WTC11 (cell line): ENCODE data around the gene SGPL1. TPM values are rescaled to one million over a fixed set of nuclear protein-coding genes. Genes with fewer than 3 reads are reported as not detected.

Experiments
- ATAC-seq: fragments of 200-7000 bp; cut with Tn5 transposase; 2 replicates; pipeline ENCODE4 v1.10.0; 2021; ENCODE audit warnings: mild to moderate bottlenecking, moderate library complexity
- CTCF ChIA-PET: fragments of 300-600 bp; sonication (Branson Sonifier 250); formaldehyde crosslinking; loops from one replicate; lab custom pipeline; 2021; ENCODE audit warnings: antibody characterized with exemption; lab: Charles Lee
- POLR2A ChIA-PET: fragments of 350-600 bp; sonication (Branson Sonifier 250); formaldehyde crosslinking; loops from one replicate; lab custom pipeline; 2021; ENCODE audit warnings: antibody characterized with exemption; lab: Charles Lee
- DNase-seq: peaks from one replicate; pipeline ENCODE4 v3.0.0; 2021; ENCODE audit warnings: low spot score
- H3K27ac Mint-ChIP-seq: 2 replicates; pipeline ENCODE4 v1.8.0; 2021; ENCODE audit warnings: mixed read lengths
- H3K27me3 Mint-ChIP-seq: 2 replicates; pipeline ENCODE4 v1.8.0; 2021; ENCODE audit warnings: low read depth, mild to moderate bottlenecking, moderate library complexity, mixed read lengths
- H3K36me3 Mint-ChIP-seq: 2 replicates; pipeline ENCODE4 v1.8.0; 2021; ENCODE audit warnings: mixed read lengths
- H3K4me1 Mint-ChIP-seq: 2 replicates; pipeline ENCODE4 v1.8.0; 2022; ENCODE audit warnings: mixed read lengths
- H3K4me3 Mint-ChIP-seq: 2 replicates; pipeline ENCODE4 v1.8.0; 2021; ENCODE audit warnings: mild to moderate bottlenecking, moderate library complexity, mixed read lengths
- H3K9me3 Mint-ChIP-seq: 2 replicates; pipeline ENCODE4 v1.8.0; 2021; ENCODE audit warnings: mixed read lengths
- CBFB ChIP-seq: sonication (generic); formaldehyde crosslinking; IDR thresholded peaks from 2 replicates; pipeline ENCODE4 v1.8.1; 2022; ENCODE audit warnings: mild to moderate bottlenecking, low read depth, missing genetic modification reagents
- ELF4 ChIP-seq: sonication (generic); formaldehyde crosslinking; IDR thresholded peaks from 2 replicates; pipeline ENCODE4 v1.8.1; 2022; ENCODE audit warnings: low read depth, mild to moderate bottlenecking, moderate library complexity, missing genetic modification reagents
- ETV6 ChIP-seq: sonication (generic); formaldehyde crosslinking; IDR thresholded peaks from 2 replicates; pipeline ENCODE4 v1.8.1; 2022; ENCODE audit warnings: mild to moderate bottlenecking, missing genetic modification reagents
- KAT7 ChIP-seq: sonication (generic); formaldehyde crosslinking; IDR thresholded peaks from 2 replicates; pipeline ENCODE4 v1.8.1; 2023; ENCODE audit warnings: missing genetic modification reagents, mild to moderate bottlenecking, borderline replicate concordance
- NFATC4 ChIP-seq: fragments of 250-450 bp; sonication (Bioruptor Pico); IDR thresholded peaks from 2 replicates; pipeline ENCODE4 v1.9.0; 2021; ENCODE audit warnings: mild to moderate bottlenecking
- NR2C2 ChIP-seq: sonication (generic); formaldehyde crosslinking; IDR thresholded peaks from 2 replicates; pipeline ENCODE4 v1.8.0; 2022; ENCODE audit warnings: mild to moderate bottlenecking, missing genetic modification reagents
- NR3C1 ChIP-seq: sonication (generic); formaldehyde crosslinking; conservative IDR thresholded peaks from 2 replicates; pipeline ENCODE4 v1.8.1; 2023; ENCODE audit warnings: low read depth, mild to moderate bottlenecking, missing genetic modification reagents
- OVOL2 ChIP-seq: fragments of 250-450 bp; sonication (Bioruptor Pico); IDR thresholded peaks from 2 replicates; pipeline ENCODE4 v1.9.0; 2021; ENCODE audit warnings: mild to moderate bottlenecking, borderline replicate concordance
- SOX15 ChIP-seq: fragments of 250-450 bp; sonication (Bioruptor Pico); IDR thresholded peaks from 2 replicates; pipeline ENCODE4 v1.9.0; 2021; ENCODE audit warnings: mild to moderate bottlenecking
- TEAD4 ChIP-seq: sonication (generic); formaldehyde crosslinking; IDR thresholded peaks from 2 replicates; pipeline ENCODE4 v1.8.0; 2022; ENCODE audit warnings: mild to moderate bottlenecking, missing genetic modification reagents
- USF2 ChIP-seq: sonication (generic); formaldehyde crosslinking; IDR thresholded peaks from 2 replicates; pipeline ENCODE4 v1.8.1; 2023; ENCODE audit warnings: mild to moderate bottlenecking, missing genetic modification reagents, moderate library complexity
- ZBTB21 ChIP-seq: sonication (generic); formaldehyde crosslinking; IDR thresholded peaks from 2 replicates; pipeline ENCODE4 v1.8.1; 2023; ENCODE audit warnings: mild to moderate bottlenecking, missing genetic modification reagents, borderline replicate concordance
- ZBTB43 ChIP-seq: sonication (generic); formaldehyde crosslinking; IDR thresholded peaks from 2 replicates; pipeline ENCODE4 v1.8.1; 2023; ENCODE audit warnings: mild to moderate bottlenecking, missing genetic modification reagents
- ZNF232 ChIP-seq: sonication (generic); formaldehyde crosslinking; IDR thresholded peaks from 2 replicates; pipeline ENCODE4 v1.8.0; 2022; ENCODE audit warnings: mild to moderate bottlenecking, missing genetic modification reagents
- total RNA-seq: library from RNA; stranded (reverse); gene quantifications from 3 replicates; pipeline ENCODE4 v1.2.3, GENCODE V29; 2021
- TF ChIP-seq, protein P1 (sequence below): sonication (generic); formaldehyde crosslinking; conservative IDR thresholded peaks from 2 replicates; pipeline ENCODE4 v1.8.1; 2023; ENCODE audit warnings: mild to moderate bottlenecking, low read depth, missing genetic modification reagents, moderate library complexity
- TF ChIP-seq, protein P2 (sequence below): sonication (generic); formaldehyde crosslinking; IDR thresholded peaks from 2 replicates; pipeline ENCODE4 v1.8.0; 2023; ENCODE audit warnings: missing genetic modification reagents
- TF ChIP-seq, protein P3 (sequence below): sonication (generic); formaldehyde crosslinking; IDR thresholded peaks from 2 replicates; pipeline ENCODE4 v1.8.0; 2022; ENCODE audit warnings: mild to moderate bottlenecking, missing genetic modification reagents
- TF ChIP-seq, protein P4 (sequence below): sonication (generic); formaldehyde crosslinking; IDR thresholded peaks from 2 replicates; pipeline ENCODE4 v1.8.1; 2022; ENCODE audit warnings: mild to moderate bottlenecking, missing genetic modification reagents, moderate library complexity, borderline replicate concordance
- TF ChIP-seq, protein P5 (sequence below): fragments of 250-450 bp; sonication (Bioruptor Pico); IDR thresholded peaks from 2 replicates; pipeline ENCODE4 v1.8.0; 2021; ENCODE audit warnings: mild to moderate bottlenecking
- TF ChIP-seq, protein P6 (sequence below): fragments of 250-450 bp; sonication (Bioruptor Pico); IDR thresholded peaks from 2 replicates; pipeline ENCODE4 v2.1.2; 2022; ENCODE audit warnings: mild to moderate bottlenecking, moderate library complexity

Gene SGPL1
- total RNA-seq, 1 experiment from 2014 or later, result 44.6 TPM

DNA sequence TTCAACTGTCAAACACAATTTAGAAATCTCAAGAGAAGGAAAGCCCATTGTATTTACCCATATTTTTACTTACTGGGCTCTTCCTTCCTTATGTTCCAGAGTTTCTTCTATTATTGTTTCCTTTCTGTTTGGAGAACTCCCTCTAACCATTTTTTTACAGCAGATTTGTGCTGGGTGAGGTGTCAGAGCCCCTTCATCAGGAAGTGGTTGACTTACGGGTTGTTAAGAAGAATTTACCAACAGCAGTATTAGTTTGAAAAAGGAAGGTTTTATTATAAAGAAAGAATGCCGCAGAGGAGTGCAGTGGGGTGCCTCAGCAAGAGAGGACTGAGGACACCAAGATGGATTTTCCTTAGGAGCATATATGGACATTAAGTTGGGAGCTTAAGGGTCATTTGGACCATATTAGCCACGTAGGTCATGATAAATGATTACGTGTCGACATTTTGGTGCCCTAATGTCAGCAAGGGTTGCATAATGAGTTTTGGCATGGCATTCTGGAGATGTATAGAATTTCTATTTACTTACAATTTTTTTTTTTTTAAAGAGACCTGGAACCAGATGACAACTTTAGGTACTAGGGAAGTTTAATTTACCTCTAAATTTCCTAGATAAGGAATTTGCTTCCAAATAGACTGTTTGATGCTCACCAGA, 24.2 kb upstream of the SGPL1 start:
- Mint-ChIP-seq H3K27ac (no peak overlapping the region), H3K27me3 (no peaks in the 10 kb centered on the region; the same call in 1 of the 2 replicates), H3K36me3 (no peaks in the 10 kb centered on the region), H3K9me3 (peaks cover 2% of the 10 kb centered on the region), H3K4me3 (no peak overlapping the region)
- DNase-seq (no peak), ATAC-seq (no peak)
- POLR2A ChIA-PET, result no interaction called here
- no peak for TF ChIP-seq USF2 (CRISPR knock-in tag)
- TF ChIP-seq CBFB (CRISPR knock-in tag), result no peak
- no peak for TF ChIP-seq ZNF232 (CRISPR knock-in tag)
- TF ChIP-seq, protein P1, sequence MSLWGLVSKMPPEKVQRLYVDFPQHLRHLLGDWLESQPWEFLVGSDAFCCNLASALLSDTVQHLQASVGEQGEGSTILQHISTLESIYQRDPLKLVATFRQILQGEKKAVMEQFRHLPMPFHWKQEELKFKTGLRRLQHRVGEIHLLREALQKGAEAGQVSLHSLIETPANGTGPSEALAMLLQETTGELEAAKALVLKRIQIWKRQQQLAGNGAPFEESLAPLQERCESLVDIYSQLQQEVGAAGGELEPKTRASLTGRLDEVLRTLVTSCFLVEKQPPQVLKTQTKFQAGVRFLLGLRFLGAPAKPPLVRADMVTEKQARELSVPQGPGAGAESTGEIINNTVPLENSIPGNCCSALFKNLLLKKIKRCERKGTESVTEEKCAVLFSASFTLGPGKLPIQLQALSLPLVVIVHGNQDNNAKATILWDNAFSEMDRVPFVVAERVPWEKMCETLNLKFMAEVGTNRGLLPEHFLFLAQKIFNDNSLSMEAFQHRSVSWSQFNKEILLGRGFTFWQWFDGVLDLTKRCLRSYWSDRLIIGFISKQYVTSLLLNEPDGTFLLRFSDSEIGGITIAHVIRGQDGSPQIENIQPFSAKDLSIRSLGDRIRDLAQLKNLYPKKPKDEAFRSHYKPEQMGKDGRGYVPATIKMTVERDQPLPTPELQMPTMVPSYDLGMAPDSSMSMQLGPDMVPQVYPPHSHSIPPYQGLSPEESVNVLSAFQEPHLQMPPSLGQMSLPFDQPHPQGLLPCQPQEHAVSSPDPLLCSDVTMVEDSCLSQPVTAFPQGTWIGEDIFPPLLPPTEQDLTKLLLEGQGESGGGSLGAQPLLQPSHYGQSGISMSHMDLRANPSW (CRISPR knock-in tag), result no peak
- TF ChIP-seq ZBTB21, result no peak
- TF ChIP-seq, protein P2, sequence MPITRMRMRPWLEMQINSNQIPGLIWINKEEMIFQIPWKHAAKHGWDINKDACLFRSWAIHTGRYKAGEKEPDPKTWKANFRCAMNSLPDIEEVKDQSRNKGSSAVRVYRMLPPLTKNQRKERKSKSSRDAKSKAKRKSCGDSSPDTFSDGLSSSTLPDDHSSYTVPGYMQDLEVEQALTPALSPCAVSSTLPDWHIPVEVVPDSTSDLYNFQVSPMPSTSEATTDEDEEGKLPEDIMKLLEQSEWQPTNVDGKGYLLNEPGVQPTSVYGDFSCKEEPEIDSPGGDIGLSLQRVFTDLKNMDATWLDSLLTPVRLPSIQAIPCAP, result no peak
- TF ChIP-seq SOX15 (CRISPR knock-in tag), result no peak
- TF ChIP-seq, all 79 proteins: peak for 0
- no peaks in the 10 kb centered on the region for H3K4me1 Mint-ChIP-seq
- CTCF ChIA-PET, result no interaction called here

- Mint-ChIP-seq H3K36me3 (no peaks in the 10 kb centered on the region), H3K4me3 (no peak overlapping the region), H3K27me3 (peaks cover 7% of the 10 kb centered on the region; the same call in 1 of the 2 replicates), H3K4me1 (no peaks in the 10 kb centered on the region), H3K9me3 (peaks cover 17% of the 10 kb centered on the region), H3K27ac (no peak overlapping the region)
- CTCF ChIA-PET, result no interaction called here
- no peak for TF ChIP-seq ZBTB43 (CRISPR knock-in tag)
- no peak for TF ChIP-seq NR3C1 (CRISPR knock-in tag)
- DNase-seq (no peak), ATAC-seq (no peak)
- POLR2A ChIA-PET, result no interaction called here
Measured at GRCh38 chr10:70795613-70796012, 20.1 kb upstream of the SGPL1 start.

DNA sequence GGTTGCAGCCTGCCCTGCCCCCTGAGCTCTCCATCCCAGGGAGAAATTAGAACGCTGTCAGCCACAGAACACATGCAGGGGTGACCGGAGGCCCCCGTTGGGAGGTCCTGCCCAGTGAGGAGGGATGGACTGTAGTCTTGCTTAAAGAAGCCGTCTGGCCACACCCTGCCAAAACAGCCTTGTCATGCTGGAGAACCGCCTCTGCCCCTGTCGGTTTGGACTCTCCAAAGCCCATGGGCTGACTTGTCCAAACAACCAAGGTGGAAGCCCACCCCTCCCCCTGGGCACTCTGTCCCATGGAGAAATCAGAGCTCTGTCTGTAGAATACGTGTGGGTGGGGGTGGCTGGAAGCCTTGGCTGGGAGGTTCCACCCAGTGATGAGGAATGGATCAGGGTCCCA, 17.9 kb upstream of the SGPL1 start:
- Mint-ChIP-seq H3K4me1 (no peaks in the 10 kb centered on the region), H3K36me3 (no peaks in the 10 kb centered on the region), H3K27me3 (peaks cover 7% of the 10 kb centered on the region; the same call in 1 of the 2 replicates), H3K9me3 (peaks cover 25% of the 10 kb centered on the region), H3K27ac (no peak overlapping the region), H3K4me3 (no peak overlapping the region)
- ATAC-seq (no peak), DNase-seq (no peak)
- ChIA-PET POLR2A (interaction anchor here (1.1 kb wide), 1 partner anchor 8 kb away, joined by 3 read pairs; no protein-coding TSS in a partner anchor), CTCF (no interaction called here)
- no peak for TF ChIP-seq ZNF232 (CRISPR knock-in tag)
- no peak for TF ChIP-seq ETV6 (CRISPR knock-in tag)
- TF ChIP-seq NFATC4 (CRISPR knock-in tag), result no peak
- TF ChIP-seq, protein P3, sequence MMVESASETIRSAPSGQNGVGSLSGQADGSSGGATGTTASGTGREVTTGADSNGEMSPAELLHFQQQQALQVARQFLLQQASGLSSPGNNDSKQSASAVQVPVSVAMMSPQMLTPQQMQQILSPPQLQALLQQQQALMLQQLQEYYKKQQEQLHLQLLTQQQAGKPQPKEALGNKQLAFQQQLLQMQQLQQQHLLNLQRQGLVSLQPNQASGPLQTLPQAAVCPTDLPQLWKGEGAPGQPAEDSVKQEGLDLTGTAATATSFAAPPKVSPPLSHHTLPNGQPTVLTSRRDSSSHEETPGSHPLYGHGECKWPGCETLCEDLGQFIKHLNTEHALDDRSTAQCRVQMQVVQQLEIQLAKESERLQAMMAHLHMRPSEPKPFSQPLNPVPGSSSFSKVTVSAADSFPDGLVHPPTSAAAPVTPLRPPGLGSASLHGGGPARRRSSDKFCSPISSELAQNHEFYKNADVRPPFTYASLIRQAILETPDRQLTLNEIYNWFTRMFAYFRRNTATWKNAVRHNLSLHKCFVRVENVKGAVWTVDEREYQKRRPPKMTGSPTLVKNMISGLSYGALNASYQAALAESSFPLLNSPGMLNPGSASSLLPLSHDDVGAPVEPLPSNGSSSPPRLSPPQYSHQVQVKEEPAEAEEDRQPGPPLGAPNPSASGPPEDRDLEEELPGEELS (CRISPR knock-in tag), result no peak
- TF ChIP-seq NR2C2 (CRISPR knock-in tag), result no peak
- no peak for TF ChIP-seq ELF4 (CRISPR knock-in tag)
- no peak for TF ChIP-seq SOX15 (CRISPR knock-in tag)
- TF ChIP-seq, protein P4, sequence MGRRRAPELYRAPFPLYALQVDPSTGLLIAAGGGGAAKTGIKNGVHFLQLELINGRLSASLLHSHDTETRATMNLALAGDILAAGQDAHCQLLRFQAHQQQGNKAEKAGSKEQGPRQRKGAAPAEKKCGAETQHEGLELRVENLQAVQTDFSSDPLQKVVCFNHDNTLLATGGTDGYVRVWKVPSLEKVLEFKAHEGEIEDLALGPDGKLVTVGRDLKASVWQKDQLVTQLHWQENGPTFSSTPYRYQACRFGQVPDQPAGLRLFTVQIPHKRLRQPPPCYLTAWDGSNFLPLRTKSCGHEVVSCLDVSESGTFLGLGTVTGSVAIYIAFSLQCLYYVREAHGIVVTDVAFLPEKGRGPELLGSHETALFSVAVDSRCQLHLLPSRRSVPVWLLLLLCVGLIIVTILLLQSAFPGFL (CRISPR knock-in tag), result no peak
- TF ChIP-seq TEAD4 (CRISPR knock-in tag), result no peak
- TF ChIP-seq OVOL2 (CRISPR knock-in tag), result no peak
- TF ChIP-seq, protein P5, sequence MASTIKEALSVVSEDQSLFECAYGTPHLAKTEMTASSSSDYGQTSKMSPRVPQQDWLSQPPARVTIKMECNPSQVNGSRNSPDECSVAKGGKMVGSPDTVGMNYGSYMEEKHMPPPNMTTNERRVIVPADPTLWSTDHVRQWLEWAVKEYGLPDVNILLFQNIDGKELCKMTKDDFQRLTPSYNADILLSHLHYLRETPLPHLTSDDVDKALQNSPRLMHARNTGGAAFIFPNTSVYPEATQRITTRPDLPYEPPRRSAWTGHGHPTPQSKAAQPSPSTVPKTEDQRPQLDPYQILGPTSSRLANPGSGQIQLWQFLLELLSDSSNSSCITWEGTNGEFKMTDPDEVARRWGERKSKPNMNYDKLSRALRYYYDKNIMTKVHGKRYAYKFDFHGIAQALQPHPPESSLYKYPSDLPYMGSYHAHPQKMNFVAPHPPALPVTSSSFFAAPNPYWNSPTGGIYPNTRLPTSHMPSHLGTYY, result no peak
- no peak for TF ChIP-seq KAT7 (CRISPR knock-in tag)
- TF ChIP-seq, protein P6, sequence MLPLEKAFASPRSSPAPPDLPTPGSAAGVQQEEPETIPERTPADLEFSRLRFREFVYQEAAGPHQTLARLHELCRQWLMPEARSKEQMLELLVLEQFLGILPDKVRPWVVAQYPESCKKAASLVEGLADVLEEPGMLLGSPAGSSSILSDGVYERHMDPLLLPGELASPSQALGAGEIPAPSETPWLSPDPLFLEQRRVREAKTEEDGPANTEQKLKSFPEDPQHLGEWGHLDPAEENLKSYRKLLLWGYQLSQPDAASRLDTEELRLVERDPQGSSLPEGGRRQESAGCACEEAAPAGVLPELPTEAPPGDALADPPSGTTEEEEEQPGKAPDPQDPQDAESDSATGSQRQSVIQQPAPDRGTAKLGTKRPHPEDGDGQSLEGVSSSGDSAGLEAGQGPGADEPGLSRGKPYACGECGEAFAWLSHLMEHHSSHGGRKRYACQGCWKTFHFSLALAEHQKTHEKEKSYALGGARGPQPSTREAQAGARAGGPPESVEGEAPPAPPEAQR (CRISPR knock-in tag), result no peak
